ENCODE data around the gene FBXO7.

Gene FBXO7

GRCh38 chr22:32533265-32534111 lies 58.9 kb downstream of the FBXO7 start:
- DNase-seq, result no peak

DNA sequence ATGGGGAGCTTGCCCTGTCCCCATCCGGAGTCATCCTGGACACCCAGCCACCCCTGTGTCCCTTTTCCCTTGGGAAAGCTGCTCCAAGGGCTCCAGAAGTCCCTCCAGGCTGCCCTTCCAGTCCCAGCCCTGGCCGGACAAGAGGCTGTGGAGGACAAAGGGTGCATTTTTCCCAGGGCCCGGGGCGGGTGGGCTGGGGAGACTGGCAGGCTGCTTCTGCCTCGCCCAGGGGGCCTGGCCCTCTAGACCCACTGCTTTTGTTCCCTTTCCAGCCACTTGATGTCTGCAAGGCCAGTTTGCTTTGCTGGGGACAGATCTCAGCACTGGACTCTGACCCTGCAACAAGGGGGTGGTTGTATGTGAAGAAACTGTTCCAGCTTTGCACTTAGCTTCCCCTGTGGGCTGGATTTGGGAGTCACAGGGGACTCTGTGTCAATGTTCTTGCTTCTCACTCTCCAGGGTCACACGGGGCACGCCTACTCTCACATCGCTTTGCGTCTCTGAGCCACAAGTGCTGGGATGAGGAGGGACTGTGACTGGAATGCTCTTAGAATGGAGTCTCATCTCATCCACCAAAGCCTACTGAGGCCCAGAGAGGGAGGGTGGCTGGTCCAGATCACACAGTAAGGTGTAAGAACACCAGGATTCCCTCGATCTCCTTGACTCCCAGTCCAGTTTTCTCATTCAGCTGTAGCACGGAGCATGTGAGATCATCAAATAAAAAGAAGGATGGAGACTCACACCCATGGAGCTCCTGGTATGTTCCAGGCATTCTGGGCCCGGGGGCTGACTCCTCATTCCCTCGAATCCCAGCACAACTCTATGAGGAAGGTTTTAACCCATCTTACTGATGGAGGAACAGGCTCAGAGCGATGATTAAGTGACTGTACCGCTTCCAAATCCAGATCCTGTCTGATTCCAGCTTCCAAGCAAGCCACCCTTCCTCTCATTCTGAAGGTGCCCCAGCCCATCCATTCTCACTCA lies 59.9 kb downstream of the FBXO7 start:
- DNase-seq, result no peak

GRCh38 chr22:32535531-32536190 lies 61.0 kb downstream of the FBXO7 start:
- DNase-seq, result no peak

GRCh38 chr22:32536352-32536751 lies 61.7 kb downstream of the FBXO7 start:
- DNase-seq, result no peak

DNA sequence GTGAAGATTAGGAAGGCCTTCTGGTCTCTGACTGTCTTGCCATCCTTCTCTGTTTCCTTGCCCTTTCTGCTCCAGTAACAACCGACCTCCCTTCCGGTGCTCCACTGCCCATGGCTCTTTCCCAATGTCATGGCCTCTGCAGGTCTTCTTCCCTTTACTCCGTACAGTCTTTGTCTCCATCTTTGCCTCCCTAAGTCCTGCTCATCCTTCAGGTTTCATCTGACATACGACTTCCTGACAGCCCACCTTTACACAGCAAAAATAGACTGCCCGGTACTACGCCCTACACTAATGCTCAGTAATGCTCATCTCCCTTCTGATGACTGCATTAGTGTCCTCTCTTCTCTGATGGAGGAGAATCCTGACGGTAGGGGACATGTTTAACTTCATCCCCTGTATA lies 63.9 kb downstream of the FBXO7 start:
- DNase-seq, result no peak

DNA sequence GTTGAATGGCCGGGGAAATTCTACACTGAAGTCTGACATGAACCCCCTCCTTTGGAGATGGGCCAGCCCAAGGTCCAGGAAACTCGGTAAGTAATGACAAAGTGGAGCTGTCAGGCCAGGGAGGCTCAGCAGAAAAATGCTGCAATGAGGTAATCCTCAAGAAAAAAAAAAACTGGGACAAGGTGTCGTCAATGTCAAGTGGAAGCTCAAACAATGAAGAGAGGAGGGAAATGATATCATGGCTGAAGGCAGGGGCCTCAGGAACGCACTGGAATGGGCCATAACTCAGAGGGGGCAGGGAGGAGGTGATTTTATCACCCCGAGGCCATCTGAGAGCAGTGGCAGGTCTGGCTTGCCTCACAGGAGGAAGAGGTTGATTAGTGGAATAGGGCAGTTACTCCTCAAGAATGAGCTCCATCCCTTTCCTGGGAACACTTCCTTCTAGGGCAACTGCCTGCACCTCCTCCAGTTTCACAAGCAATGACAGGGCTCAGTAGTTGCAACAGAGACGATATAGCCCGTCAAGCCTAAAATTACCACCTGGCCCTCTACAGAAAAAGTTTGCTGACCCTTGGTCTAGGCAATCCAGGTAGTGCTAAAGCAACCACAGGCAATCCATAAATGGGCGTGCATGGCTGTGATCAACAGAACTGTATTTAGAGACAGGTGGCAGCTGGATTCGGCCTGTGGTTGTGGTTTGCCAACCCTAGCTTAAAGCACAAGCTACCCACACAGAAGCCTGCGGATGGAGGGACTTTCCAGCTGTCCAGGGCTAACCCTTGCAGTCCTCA lies 65.2 kb downstream of the FBXO7 start:
- DNase-seq, result no peak

- DNase-seq, result no peak
Measured at GRCh38 chr22:32541481-32541880, 66.9 kb downstream of the FBXO7 start.

- DNase-seq, result no peak
Measured at GRCh38 chr22:32542066-32542676, 67.6 kb downstream of the FBXO7 start.

DNA sequence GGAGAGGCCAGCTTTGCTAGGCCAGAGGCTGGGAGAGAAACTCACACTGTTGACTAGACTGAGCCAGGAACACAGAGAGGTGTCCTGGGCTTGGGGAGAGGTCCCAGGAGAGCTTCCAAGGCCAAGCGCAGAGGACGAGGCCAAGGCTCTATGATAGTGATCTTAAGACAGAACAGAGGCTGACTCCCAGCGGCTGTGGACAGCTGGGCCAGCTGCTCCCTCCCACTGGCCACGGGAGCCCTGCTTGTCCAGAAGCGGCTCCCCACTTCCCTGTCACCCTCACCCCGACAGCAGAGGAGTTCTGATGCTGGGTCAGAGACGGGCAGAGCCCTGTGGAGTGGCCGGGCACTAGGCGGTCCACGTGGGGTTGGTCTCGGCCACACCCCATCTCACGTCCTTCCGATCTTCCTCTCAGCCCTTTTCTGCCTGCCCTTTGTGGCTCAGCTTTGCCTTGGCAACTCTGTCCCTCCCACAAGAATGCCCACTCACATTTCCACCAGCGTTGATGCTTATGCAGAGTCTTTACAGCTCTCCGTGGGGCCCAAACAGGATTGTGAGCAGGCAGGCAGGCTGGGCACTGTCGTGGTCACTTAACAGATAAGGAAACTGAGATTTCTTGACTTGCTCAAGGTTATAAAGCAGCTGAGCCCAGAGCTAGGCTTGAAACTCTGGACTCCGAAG lies 68.2 kb downstream of the FBXO7 start:
- no peak for DNase-seq

DNA sequence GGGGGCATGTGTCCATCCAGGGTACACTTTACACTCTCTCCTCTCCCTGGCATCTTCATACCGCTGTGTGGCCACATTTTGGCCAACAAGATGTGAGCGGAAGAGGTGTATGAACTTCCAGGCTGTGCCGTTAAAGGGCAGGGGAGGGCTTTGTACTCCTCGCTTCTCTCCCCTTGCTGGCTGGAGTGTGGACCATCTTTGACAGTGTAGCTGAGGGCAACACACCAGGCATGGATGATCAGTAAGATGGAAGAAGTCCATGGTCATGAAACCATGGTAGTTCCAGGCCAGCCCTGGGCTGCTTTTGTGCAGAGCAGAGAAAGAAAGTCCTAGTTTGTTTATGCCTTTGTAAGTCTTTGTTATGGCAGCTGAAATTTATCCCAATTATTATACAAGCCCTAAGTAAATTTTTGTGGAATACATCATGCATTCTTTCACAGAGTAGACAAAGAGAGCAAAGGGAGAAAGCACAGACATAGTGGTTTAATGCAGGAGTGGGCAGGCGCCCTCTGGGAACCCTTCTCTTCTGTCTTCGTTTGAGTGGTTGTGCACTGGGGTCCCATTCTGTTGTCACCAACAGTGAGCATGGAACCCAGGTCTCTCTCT lies 70.4 kb downstream of the FBXO7 start:
- DNase-seq, result no peak

DNA sequence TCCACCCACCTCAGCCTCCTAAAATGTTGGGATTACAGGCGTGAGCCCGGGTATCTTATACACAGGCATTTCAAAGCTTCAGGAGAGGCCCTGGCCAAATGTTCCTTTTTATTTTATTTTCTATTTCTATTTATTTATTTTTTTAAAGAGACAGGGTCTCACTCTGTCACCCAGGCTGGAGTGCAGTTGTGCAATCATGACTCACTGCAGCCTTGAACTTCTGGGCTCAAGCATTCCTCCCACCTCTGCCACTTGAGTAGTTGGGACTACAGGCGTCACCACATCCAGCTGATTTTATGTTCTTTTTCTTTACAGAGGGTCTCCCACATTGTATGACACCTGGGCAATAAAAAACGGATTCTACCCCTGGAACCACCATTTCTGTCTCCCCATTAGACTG lies 71.2 kb downstream of the FBXO7 start:
- DNase-seq, result no peak

DNA sequence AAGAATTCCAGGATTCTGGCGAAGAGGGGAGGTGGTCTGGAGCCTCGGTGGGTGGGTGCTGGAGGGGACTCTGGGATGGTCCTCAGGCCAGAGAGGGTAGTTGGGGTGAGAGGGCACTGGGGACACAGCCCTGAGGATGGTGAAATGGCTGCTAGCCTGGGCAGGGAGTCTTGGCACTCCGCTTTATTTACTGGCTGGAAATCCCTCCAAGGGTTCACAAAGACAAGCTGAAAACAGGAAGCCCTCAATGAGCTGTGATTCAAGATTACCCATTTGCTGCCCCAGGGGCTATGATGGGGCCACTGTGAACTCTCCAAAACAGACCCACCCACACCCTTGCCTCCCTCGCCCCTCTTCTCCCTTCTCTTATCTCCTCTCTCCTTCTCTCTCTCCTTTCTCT lies 71.9 kb downstream of the FBXO7 start:
- no peak for DNase-seq

DNA sequence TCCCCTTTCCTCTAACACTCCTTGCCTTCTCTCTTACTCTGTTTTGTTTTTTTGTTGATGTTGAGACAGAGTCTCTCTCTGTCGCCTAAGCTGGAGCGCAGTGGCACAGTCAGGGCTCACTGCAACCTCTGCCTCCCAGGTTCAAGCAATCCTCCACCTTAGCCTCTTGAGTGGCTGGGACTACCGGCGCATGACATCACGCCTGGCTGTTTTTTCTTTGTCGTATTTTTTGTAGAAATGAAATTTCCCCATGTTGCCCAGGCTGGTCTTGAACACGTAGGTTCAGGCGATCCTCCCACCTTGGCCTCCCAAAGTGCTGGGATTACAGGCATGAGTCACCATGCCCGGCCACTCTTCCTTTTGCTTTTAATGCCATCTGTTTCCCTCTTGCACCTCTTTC lies 72.3 kb downstream of the FBXO7 start:
- no peak for DNase-seq

- DNase-seq, result no peak
Measured at GRCh38 chr22:32548039-32548438, 73.4 kb downstream of the FBXO7 start.

All from activated CD4-positive, alpha-beta T cell treated with anti-CD3 and anti-CD28 coated beads, Interleukin-2, amount 50 U/mL, for 4 hours (primary cell).